ENCODE measurements around the gene SYNGR3. TPM values are rescaled to one million over a fixed set of nuclear protein-coding genes. Genes with fewer than 3 reads are reported as not detected.

The SYNGR3 gene
- polyA plus RNA-seq, 3 donors from 2014 or later: 4.6 to 6.7 (median 6.4) TPM

GRCh38 chr16:2022723-2023091 is 32.9 kb downstream of the SYNGR3 start:
- H3K27ac Mint-ChIP-seq: peak overlapping the region in 1 of 6 donors; percentile 51
- no peak for DNase-seq
- H3K4me3 Mint-ChIP-seq: peak overlapping the region; percentile 72 to 84 (median 80)
- H3K4me1 Mint-ChIP-seq: peaks cover 19% of the 10 kb centered on the region in 2 donors
- no peaks in the 10 kb centered on the region for H3K36me3 Mint-ChIP-seq
- H3K9me3 Mint-ChIP-seq: no peaks in the 10 kb centered on the region
- peaks cover 10 to 16% (median 11%) of the 10 kb centered on the region in 3 donors for H3K27me3 Mint-ChIP-seq (ENCODE audit: low read depth in 3 of 3)

GRCh38 chr16:2023092-2024031 is 33.6 kb downstream of the SYNGR3 start:
- Mint-ChIP-seq H3K36me3 (no peaks in the 10 kb centered on the region), H3K27ac (peak overlapping the region; percentile 51 to 93 (median 86)), H3K9me3 (no peaks in the 10 kb centered on the region), H3K27me3 (ENCODE audit: low read depth in 3 of 3) (peaks cover 8 to 16% (median 9%) of the 10 kb centered on the region in 3 donors), H3K4me3 (peak overlapping the region; percentile 72 to 84 (median 80)), H3K4me1 (peaks cover 19 to 20% of the 10 kb centered on the region in 2 donors)
- DNase-seq: peak; percentile 93 to 95 (median 93)

- H3K27me3 Mint-ChIP-seq (ENCODE audit: low read depth in 3 of 3): peaks cover 4 to 14% (median 8%) of the 10 kb centered on the region in 3 donors
- DNase-seq: no peak
- H3K9me3 Mint-ChIP-seq: no peaks in the 10 kb centered on the region
- H3K36me3 Mint-ChIP-seq: no peaks in the 10 kb centered on the region
- H3K4me3 Mint-ChIP-seq: peak overlapping the region in 3 of 5 donors; percentile 50 to 76 (median 69)
- peak overlapping the region; percentile 1 to 87 (median 64) for H3K27ac Mint-ChIP-seq
- peaks cover 19 to 20% of the 10 kb centered on the region in 2 donors for H3K4me1 Mint-ChIP-seq
These were observed 34.3 kb downstream of the SYNGR3 start for GRCh38 chr16:2024032-2024420.

- Mint-ChIP-seq H3K4me3 (peak overlapping the region in 2 of 5 donors; percentile 21 to 65), H3K4me1 (peaks cover 19 to 20% of the 10 kb centered on the region in 2 donors), H3K27me3 (ENCODE audit: low read depth in 3 of 3) (peaks cover 3 to 14% (median 8%) of the 10 kb centered on the region in 3 donors), H3K36me3 (no peaks in the 10 kb centered on the region), H3K9me3 (no peaks in the 10 kb centered on the region), H3K27ac (no peak overlapping the region)
- DNase-seq: no peak
These were observed 35.5 kb downstream of the SYNGR3 start for GRCh38 chr16:2025251-2025650.

- no peaks in the 10 kb centered on the region for H3K36me3 Mint-ChIP-seq
- H3K4me3 Mint-ChIP-seq: peak overlapping the region; percentile 18 to 65 (median 53)
- no peaks in the 10 kb centered on the region for H3K9me3 Mint-ChIP-seq
- H3K27me3 Mint-ChIP-seq (ENCODE audit: low read depth in 3 of 3): peaks cover 3 to 14% (median 6%) of the 10 kb centered on the region in 3 donors
- no peak for DNase-seq
- peak overlapping the region in 1 of 6 donors; percentile 5 for H3K27ac Mint-ChIP-seq
- H3K4me1 Mint-ChIP-seq: peaks cover 19 to 20% of the 10 kb centered on the region in 2 donors
These were observed 36.2 kb downstream of the SYNGR3 start for GRCh38 chr16:2025878-2026460.

- H3K27me3 Mint-ChIP-seq (ENCODE audit: low read depth in 3 of 3): peaks cover 4 to 12% (median 6%) of the 10 kb centered on the region in 3 donors
- no peaks in the 10 kb centered on the region for H3K36me3 Mint-ChIP-seq
- peak in 2 of 3 donors; percentile 22 to 36 for DNase-seq
- peak within 1 kb of the TSS; percentile 79 to 86 (median 82) for H3K4me3 Mint-ChIP-seq
- H3K9me3 Mint-ChIP-seq: no peaks in the 10 kb centered on the region
- H3K27ac Mint-ChIP-seq: peak within 1 kb of the TSS in 3 of 6 donors; percentile 5 to 49 (median 24)
- H3K4me1 Mint-ChIP-seq: peaks cover 19 to 20% of the 10 kb centered on the region in 2 donors
These were observed 36.8 kb downstream of the SYNGR3 start, which contains the start of gene NHERF2 for GRCh38 chr16:2026461-2027023. Gene NHERF2 (plus strand): TSS chr16:2026902. CDS start chr16:2027006, 104 bp downstream.

- H3K4me3 Mint-ChIP-seq: peak overlapping the region; percentile 79 to 86 (median 82)
- no peaks in the 10 kb centered on the region for H3K9me3 Mint-ChIP-seq
- peaks cover 4 to 10% (median 6%) of the 10 kb centered on the region in 3 donors for H3K27me3 Mint-ChIP-seq (ENCODE audit: low read depth in 3 of 3)
- peak; percentile 14 to 28 (median 18) for DNase-seq
- H3K4me1 Mint-ChIP-seq: peaks cover 19 to 20% of the 10 kb centered on the region in 2 donors
- no peaks in the 10 kb centered on the region for H3K36me3 Mint-ChIP-seq
- peak overlapping the region in 2 of 6 donors; percentile 24 to 49 for H3K27ac Mint-ChIP-seq
These were observed 37.5 kb downstream of the SYNGR3 start for GRCh38 chr16:2027024-2028010.

- no peak for DNase-seq
- H3K9me3 Mint-ChIP-seq: no peaks in the 10 kb centered on the region
- H3K27ac Mint-ChIP-seq: no peak overlapping the region
- H3K4me3 Mint-ChIP-seq: peak overlapping the region in 4 of 5 donors; percentile 79 to 86 (median 81)
- no peaks in the 10 kb centered on the region for H3K36me3 Mint-ChIP-seq
- H3K27me3 Mint-ChIP-seq (ENCODE audit: low read depth in 3 of 3): peaks cover 2 to 5% (median 2%) of the 10 kb centered on the region in 3 donors
- H3K4me1 Mint-ChIP-seq: peaks cover 13 to 15% of the 10 kb centered on the region in 2 donors
These were observed 38.4 kb downstream of the SYNGR3 start for GRCh38 chr16:2028146-2028545.

GRCh38 chr16:2028620-2029220 is 39.0 kb downstream of the SYNGR3 start:
- Mint-ChIP-seq H3K4me1 (peaks cover 10 to 11% of the 10 kb centered on the region in 2 donors), H3K36me3 (no peaks in the 10 kb centered on the region), H3K4me3 (no peak overlapping the region), H3K27me3 (ENCODE audit: low read depth in 3 of 3) (peaks cover 0 to 4% (median 2%) of the 10 kb centered on the region in 3 donors), H3K27ac (no peak overlapping the region), H3K9me3 (no peaks in the 10 kb centered on the region)
- no peak for DNase-seq

GRCh38 chr16:2029350-2029749 is 39.6 kb downstream of the SYNGR3 start:
- no peak for DNase-seq
- Mint-ChIP-seq H3K4me3 (no peak overlapping the region), H3K9me3 (no peaks in the 10 kb centered on the region), H3K4me1 (peaks cover 7% of the 10 kb centered on the region in 2 donors), H3K27me3 (ENCODE audit: low read depth in 3 of 3) (peaks cover 0 to 4% (median 2%) of the 10 kb centered on the region in 3 donors), H3K27ac (no peak overlapping the region), H3K36me3 (no peaks in the 10 kb centered on the region)

GRCh38 chr16:2030036-2030435 is 40.3 kb downstream of the SYNGR3 start:
- H3K27me3 Mint-ChIP-seq (ENCODE audit: low read depth in 3 of 3): peaks cover 0 to 5% (median 4%) of the 10 kb centered on the region in 3 donors
- H3K9me3 Mint-ChIP-seq: no peaks in the 10 kb centered on the region
- H3K4me3 Mint-ChIP-seq: no peak overlapping the region
- H3K27ac Mint-ChIP-seq: peak overlapping the region in 1 of 6 donors; percentile 12
- H3K36me3 Mint-ChIP-seq: no peaks in the 10 kb centered on the region
- DNase-seq: no peak
- H3K4me1 Mint-ChIP-seq: peaks cover 5 to 6% of the 10 kb centered on the region in 2 donors

- H3K36me3 Mint-ChIP-seq: no peaks in the 10 kb centered on the region
These were observed 41.4 kb downstream of the SYNGR3 start for GRCh38 chr16:2031081-2031577.

More at GRCh38 chr16:2031081-2031577, 41.4 kb downstream of the SYNGR3 start:
- Mint-ChIP-seq H3K27me3 (ENCODE audit: low read depth in 3 of 3) (peaks cover 0 to 5% (median 4%) of the 10 kb centered on the region in 3 donors), H3K4me3 (no peak overlapping the region), H3K4me1 (peaks cover 5% of the 10 kb centered on the region in 2 donors), H3K9me3 (no peaks in the 10 kb centered on the region), H3K27ac (no peak overlapping the region)
- DNase-seq: no peak
